Activated CD8-positive, alpha-beta T cell treated with anti-CD3 and anti-CD28 coated beads, Interleukin-2, amount 10 ng/mL, durations not matched to agents 7 days and 5 days (primary cell): ENCODE data around the gene PEX3. TPM values are rescaled to one million over a fixed set of nuclear protein-coding genes. Genes with fewer than 3 reads are reported as not detected.

Source experiments
- ATAC-seq: fragments of 150-1000 bp; cut with Tn5 transposase; one replicate; pipeline ENCODE4 v1.10.0; 2021; ENCODE audit warnings: moderate library complexity
- CTCF ChIA-PET: fragments of 350-600 bp; sonication (Branson Sonifier 250); formaldehyde crosslinking; loops from one replicate; lab custom pipeline; 2021; ENCODE audit warnings: antibody characterized with exemption; lab: Charles Lee
- POLR2A ChIA-PET: fragments of 350-600 bp; sonication (Branson Sonifier 250); formaldehyde crosslinking; loops from one replicate; lab custom pipeline; 2021; ENCODE audit warnings: antibody characterized with exemption; lab: Charles Lee
- DNase-seq: peaks from one replicate; pipeline ENCODE4 v3.0.0-alpha.2; 2020
- H3K27ac Mint-ChIP-seq: one replicate; pipeline ENCODE4 v1.8.0; 2021; ENCODE audit warnings: mild to moderate bottlenecking, mixed read lengths
- H3K27me3 Mint-ChIP-seq: one replicate; pipeline ENCODE4 v1.8.0; 2021; ENCODE audit warnings: low read depth, mixed read lengths
- H3K36me3 Mint-ChIP-seq: one replicate; pipeline ENCODE4 v1.8.0; 2021; ENCODE audit warnings: low read depth, mixed read lengths
- H3K4me1 Mint-ChIP-seq: one replicate; pipeline ENCODE4 v1.8.0; 2021; ENCODE audit warnings: low read depth, mixed read lengths
- H3K4me3 Mint-ChIP-seq: one replicate; pipeline ENCODE4 v1.8.0; 2021; ENCODE audit warnings: mild to moderate bottlenecking, mixed read lengths
- H3K9me3 Mint-ChIP-seq: one replicate; pipeline ENCODE4 v1.8.0; 2022; ENCODE audit warnings: mixed read lengths; ENCODE audit not compliant: insufficient read depth
- total RNA-seq, 2 experiments: library from RNA; stranded (reverse); gene quantifications; one replicate each; pipeline ENCODE4 v1.2.3, GENCODE V29; 2021

Gene PEX3
- total RNA-seq, 2 experiments from 2014 or later: 14.5 to 15.1 TPM

- no peak for ATAC-seq
- POLR2A ChIA-PET: no interaction called here
- Mint-ChIP-seq H3K4me3 (no peak overlapping the region), H3K36me3 (peaks cover 3% of the 10 kb centered on the region), H3K9me3 (no peaks in the 10 kb centered on the region), H3K27ac (peak overlapping the region; percentile 25), H3K4me1 (peaks cover 57% of the 10 kb centered on the region), H3K27me3 (no peaks in the 10 kb centered on the region)
- no peak for DNase-seq
- CTCF ChIA-PET: interaction anchor here (4.7 kb wide), 1 partner anchor 27 kb away, joined by 15 read pairs; no protein-coding TSS in a partner anchor
Measured at GRCh38 chr6:143540192-143540591, 89.6 kb downstream of the PEX3 start.

Other genes starting within 250 kb of the PEX3 start
- gene ADAT2, start 110 bp upstream of the PEX3 start, total RNA-seq: 10 to 100 TPM; 21.4 to 22.0 TPM
- 10 to 100 TPM; 10.7 to 13.8 TPM for gene FUCA2, start 60.9 kb downstream of the PEX3 start, total RNA-seq
- gene PHACTR2, start 227.2 kb downstream of the PEX3 start, total RNA-seq: 10 to 100 TPM; 22.4 to 23.1 TPM